ENCODE data around the gene HIGD1B. TPM values are rescaled to one million over a fixed set of nuclear protein-coding genes. Genes with fewer than 3 reads are reported as not detected.

Gene HIGD1B
- total and polyA plus RNA-seq, 2 of the 4 experiments (the other 2 are of a cell fraction), result not detected

GRCh38 chr17:44807093-44807816, 40.4 kb upstream of the HIGD1B start:
- Histone ChIP-seq H3K27ac (ENCODE audit: insufficient read depth, low read length) (no peak overlapping the region), H3K56ac (ENCODE audit: extremely low read depth, insufficient read depth, low read length) (no peak overlapping the region), H3K9me1 (ENCODE audit: insufficient read depth, low read length) (peaks cover 14% of the 10 kb centered on the region), H3K36me3 (ENCODE audit: control insufficient read depth, insufficient read depth, low read length) (peaks cover 20% of the 10 kb centered on the region), H3K27me3 (ENCODE audit: control insufficient read depth, insufficient read depth, low read length) (no peaks in the 10 kb centered on the region), H3K18ac (ENCODE audit: low read depth, low read length) (no peak overlapping the region), H3K14ac (replicated peaks; ENCODE audit: low read depth, low read length) (no peak overlapping the region), H2AFZ (replicated peaks; ENCODE audit: low read length, poor library complexity) (no peak overlapping the region), H2BK15ac (ENCODE audit: low read depth, low read length) (no peak overlapping the region), H3K4me2 (ENCODE audit: low read depth, low read length) (no peak overlapping the region; the same call in 1 of the 2 replicates), H3K9me3 (ENCODE audit: control insufficient read depth, insufficient read depth, low read length) (no peaks in the 10 kb centered on the region), H4K5ac (ENCODE audit: low read depth, low read length) (no peak overlapping the region), H4K8ac (ENCODE audit: low read depth in 2 of 2, low read length in 2 of 2) (no peak overlapping the region), H3K4me3 (ENCODE audit: insufficient read depth, low read depth, low read length) (no peak overlapping the region), H3K23ac (ENCODE audit: low read depth, low read length) (no peak overlapping the region), H3K4me1 (ENCODE audit: control insufficient read depth, insufficient read depth, low read length) (peaks cover 7% of the 10 kb centered on the region), H2BK120ac (ENCODE audit: low read depth, low read length) (no peak overlapping the region), H2BK20ac (ENCODE audit: low read depth, low read length) (no peak overlapping the region), H4K91ac (ENCODE audit: insufficient read depth, low read depth, low read length) (no peak overlapping the region), H4K20me1 (ENCODE audit: insufficient read depth, low read length) (peaks cover 23% of the 10 kb centered on the region), H2AK5ac (ENCODE audit: low read depth, low read length) (no peak overlapping the region), H2BK5ac (ENCODE audit: low read depth, low read length, poor library complexity, severe bottlenecking) (no peak overlapping the region), H3K4ac (ENCODE audit: low read depth, low read length) (no peak overlapping the region), H2AK9ac (replicated peaks; ENCODE audit: low read depth, low read length, poor library complexity) (no peak overlapping the region), H3K9ac (ENCODE audit: low read depth, low read length) (no peak overlapping the region), H3K79me1 (ENCODE audit: low read depth in 1 of 2, low read length in 2 of 2) (peaks cover 30 to 79% of the 10 kb centered on the region in 2 experiments)
- no peak for DNase-seq
- no TSS peak for BruUV-seq (replicated peaks)
- POLR2A ChIA-PET (ENCODE audit: unreplicated experiment), result no interaction called here
- dilution Hi-C loops (cut with HindIII; ENCODE audit: low sequenced_read_pairs, unreplicated experiment), result no loop called here
- no peak for ATAC-seq (ENCODE audit: low read depth)
- WGBS, 2 experiments (ENCODE audit: extremely low coverage in 2 of 2, insufficient read length in 1 of 2), result no CpG with 5 or more reads among the region's 4 CpGs
- CTCF ChIA-PET, result interaction anchor here (1.0 kb wide), 1 partner anchor 37 kb away, joined by 3 read pairs; no protein-coding TSS in a partner anchor
- TF ChIP-seq MXI1 (IDR thresholded peaks at IDR 0.05; ENCODE audit: borderline replicate concordance, low read depth, low read length) (no peak), CEBPB (IDR thresholded peaks at IDR 0.05; ENCODE audit: low read depth, low read length) (no peak), BHLHE40 (IDR thresholded peaks at IDR 0.05; ENCODE audit: low read depth, low read length) (no peak), RAD21 (IDR thresholded peaks at IDR 0.05; ENCODE audit: low read length) (no peak), CHD1 (IDR thresholded peaks at IDR 0.05; ENCODE audit: low read depth, low read length) (no peak), SMC3 (IDR thresholded peaks at IDR 0.05; ENCODE audit: low read depth, low read length) (no peak), MAZ (IDR thresholded peaks at IDR 0.05; ENCODE audit: borderline replicate concordance, low read depth, low read length) (no peak), MAFK (IDR thresholded peaks at IDR 0.05; ENCODE audit: low read depth, low read length) (no peak), FOS (IDR thresholded peaks at IDR 0.05; ENCODE audit: low read depth, low read length) (no peak), ELK1 (IDR thresholded peaks at IDR 0.05; ENCODE audit: borderline replicate concordance, low read depth, low read length) (no peak), POLR2A (IDR thresholded peaks at IDR 0.05; ENCODE audit: low read depth, low read length) (no peak), RCOR1 (IDR thresholded peaks at IDR 0.05; ENCODE audit: insufficient replicate concordance, low read length) (no peak)
- TF ChIP-seq, protein P1, sequence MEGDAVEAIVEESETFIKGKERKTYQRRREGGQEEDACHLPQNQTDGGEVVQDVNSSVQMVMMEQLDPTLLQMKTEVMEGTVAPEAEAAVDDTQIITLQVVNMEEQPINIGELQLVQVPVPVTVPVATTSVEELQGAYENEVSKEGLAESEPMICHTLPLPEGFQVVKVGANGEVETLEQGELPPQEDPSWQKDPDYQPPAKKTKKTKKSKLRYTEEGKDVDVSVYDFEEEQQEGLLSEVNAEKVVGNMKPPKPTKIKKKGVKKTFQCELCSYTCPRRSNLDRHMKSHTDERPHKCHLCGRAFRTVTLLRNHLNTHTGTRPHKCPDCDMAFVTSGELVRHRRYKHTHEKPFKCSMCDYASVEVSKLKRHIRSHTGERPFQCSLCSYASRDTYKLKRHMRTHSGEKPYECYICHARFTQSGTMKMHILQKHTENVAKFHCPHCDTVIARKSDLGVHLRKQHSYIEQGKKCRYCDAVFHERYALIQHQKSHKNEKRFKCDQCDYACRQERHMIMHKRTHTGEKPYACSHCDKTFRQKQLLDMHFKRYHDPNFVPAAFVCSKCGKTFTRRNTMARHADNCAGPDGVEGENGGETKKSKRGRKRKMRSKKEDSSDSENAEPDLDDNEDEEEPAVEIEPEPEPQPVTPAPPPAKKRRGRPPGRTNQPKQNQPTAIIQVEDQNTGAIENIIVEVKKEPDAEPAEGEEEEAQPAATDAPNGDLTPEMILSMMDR (conservative IDR thresholded peaks at IDR 0.05; ENCODE audit: low read depth, low read length), result no peak
- TF ChIP-seq, protein P2, sequence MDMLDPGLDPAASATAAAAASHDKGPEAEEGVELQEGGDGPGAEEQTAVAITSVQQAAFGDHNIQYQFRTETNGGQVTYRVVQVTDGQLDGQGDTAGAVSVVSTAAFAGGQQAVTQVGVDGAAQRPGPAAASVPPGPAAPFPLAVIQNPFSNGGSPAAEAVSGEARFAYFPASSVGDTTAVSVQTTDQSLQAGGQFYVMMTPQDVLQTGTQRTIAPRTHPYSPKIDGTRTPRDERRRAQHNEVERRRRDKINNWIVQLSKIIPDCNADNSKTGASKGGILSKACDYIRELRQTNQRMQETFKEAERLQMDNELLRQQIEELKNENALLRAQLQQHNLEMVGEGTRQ (IDR thresholded peaks at IDR 0.05; ENCODE audit: low read depth, low read length), result no peak
- in situ Hi-C loops (cut with MboI; ENCODE audit: low sequenced_read_pairs), result no loop called here
- intact Hi-C loops (cut with micrococcal nuclease), result no loop called here

All from IMR-90 (cell line).